NT2/D1 (cell line): ENCODE measurements around the gene BAZ1B.
"Not testable (repeated sequence)": the region's sequence is repeated elsewhere in the genome, so short reads cannot be mapped to it uniquely, and the experiment has no call there.

ENCODE experiments used
- DNase-seq: peaks from one replicate; pipeline ENCODE4 v3.0.0-alpha.2; 2011; ENCODE audit warnings: low read depth, low spot score
- H3K27me3 ChIP-seq: 2 replicates; pipeline ENCODE4 v1.6.0; 2011; ENCODE audit warnings: mild to moderate bottlenecking; ENCODE audit not compliant: insufficient read length, insufficient read depth
- H3K36me3 ChIP-seq: 2 replicates; pipeline ENCODE4 v1.6.1; 2011; ENCODE audit warnings: mild to moderate bottlenecking, low read length, mixed read lengths; ENCODE audit not compliant: insufficient read depth, insufficient read length
- H3K4me1 ChIP-seq: 2 replicates; pipeline ENCODE4 v1.5.1; 2011; ENCODE audit not compliant: insufficient read depth, insufficient read length
- H3K4me3 ChIP-seq: 2 replicates; pipeline ENCODE4 v1.5.1; 2011; ENCODE audit warnings: low read depth; ENCODE audit not compliant: insufficient read length
- H3K9ac ChIP-seq: 2 replicates; pipeline ENCODE4 v1.6.0; 2011; ENCODE audit warnings: low read depth; ENCODE audit not compliant: insufficient read length
- H3K9me3 ChIP-seq: 2 replicates; pipeline ENCODE4 v1.5.1; 2011; ENCODE audit warnings: mild to moderate bottlenecking, low read length; ENCODE audit not compliant: insufficient read depth
- SUZ12 ChIP-seq: IDR thresholded peaks from 2 replicates; pipeline ENCODE4 v1.6.1; 2011; ENCODE audit not compliant: insufficient read length, insufficient read depth; ENCODE audit errors: extremely low read depth
- YY1 ChIP-seq: IDR thresholded peaks from 2 replicates; pipeline ENCODE4 v1.6.1; 2011; ENCODE audit not compliant: insufficient read length, insufficient read depth
- ZNF274 ChIP-seq: IDR thresholded peaks from 2 replicates; pipeline ENCODE4 v1.6.1; 2011; ENCODE audit warnings: mild to moderate bottlenecking, low read depth, low read length

BAZ1B gene

GRCh38 chr7:73549176-73549575 is 27.1 kb upstream of the BAZ1B start:
- no peaks in the 10 kb centered on the region for H3K27me3 ChIP-seq
- peaks cover 29% of the 10 kb centered on the region for H3K36me3 ChIP-seq
- H3K9ac ChIP-seq, result no peak overlapping the region
- TF ChIP-seq ZNF274 (no peak), SUZ12 (no peak), YY1 (no peak)
- H3K9me3 ChIP-seq, result no peaks in the 10 kb centered on the region
- no peak for DNase-seq
- no peak overlapping the region for H3K4me3 ChIP-seq
- no peaks in the 10 kb centered on the region for H3K4me1 ChIP-seq

DNA sequence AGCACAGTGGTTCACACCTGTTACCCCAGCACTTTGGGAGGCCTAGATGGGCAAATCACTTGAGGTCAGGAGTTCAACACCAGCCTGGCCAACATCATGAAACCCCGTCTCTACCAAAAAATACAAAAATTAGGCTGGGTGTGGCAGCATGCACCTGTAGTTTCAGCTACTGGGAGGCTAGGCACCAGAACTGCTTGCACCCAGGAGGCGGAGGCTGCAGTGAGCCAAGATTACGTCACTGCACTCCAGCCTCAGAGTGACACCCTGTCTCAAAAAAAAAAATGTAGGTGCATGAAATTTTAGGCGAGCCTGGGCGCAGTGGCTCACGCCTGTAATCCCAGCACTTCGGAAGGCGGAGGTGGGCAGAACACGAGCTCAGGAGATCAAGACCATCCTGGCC is 25.7 kb upstream of the BAZ1B start:
- Histone ChIP-seq H3K9me3 (no peaks in the 10 kb centered on the region), H3K4me3 (no peak overlapping the region), H3K9ac (no peak overlapping the region), H3K36me3 (peaks cover 29% of the 10 kb centered on the region), H3K4me1 (no peaks in the 10 kb centered on the region), H3K27me3 (no peaks in the 10 kb centered on the region)
- DNase-seq, result no peak
- TF ChIP-seq SUZ12 (no peak), YY1 (no peak), ZNF274 (no peak)

DNA sequence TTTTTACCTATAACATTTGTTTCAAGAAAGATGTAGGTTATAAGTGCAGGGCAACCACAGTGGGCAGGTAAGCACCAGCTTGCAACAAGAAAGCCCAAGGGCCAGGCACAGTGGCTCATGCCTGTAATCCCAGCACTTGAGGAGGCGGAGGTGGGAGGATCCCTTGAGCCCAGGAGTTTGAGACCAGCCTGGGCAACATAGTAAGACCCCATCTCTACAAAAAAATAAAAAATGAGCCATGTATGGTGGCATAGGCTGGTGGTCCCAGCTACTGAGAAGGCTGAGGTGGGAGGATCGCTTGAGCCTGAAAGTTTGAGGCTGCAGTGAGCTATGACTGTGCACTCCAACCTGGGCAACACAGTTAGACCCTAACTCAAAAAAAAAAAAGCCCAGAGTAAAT is 22.6 kb upstream of the BAZ1B start:
- peaks cover 40% of the 10 kb centered on the region for H3K36me3 ChIP-seq
- TF ChIP-seq ZNF274 (no peak), SUZ12 (no peak), YY1 (no peak)
- no peaks in the 10 kb centered on the region for H3K9me3 ChIP-seq
- H3K27me3 ChIP-seq, result no peaks in the 10 kb centered on the region
- no peak overlapping the region for H3K9ac ChIP-seq
- peaks cover 3% of the 10 kb centered on the region for H3K4me1 ChIP-seq
- H3K4me3 ChIP-seq, result no peak overlapping the region
- DNase-seq, result no peak

- H3K27me3 ChIP-seq, result no peaks in the 10 kb centered on the region
- no peak for DNase-seq
- H3K4me1 ChIP-seq, result peaks cover 6% of the 10 kb centered on the region
- no peaks in the 10 kb centered on the region for H3K9me3 ChIP-seq
- TF ChIP-seq YY1 (no peak), ZNF274 (no peak), SUZ12 (no peak)
- no peak overlapping the region for H3K9ac ChIP-seq
- no peak overlapping the region for H3K4me3 ChIP-seq
- peaks cover 51% of the 10 kb centered on the region for H3K36me3 ChIP-seq
Measured at GRCh38 chr7:73541722-73542121, 19.6 kb upstream of the BAZ1B start.

- Histone ChIP-seq H3K4me1 (peaks cover 6% of the 10 kb centered on the region), H3K4me3 (no peak overlapping the region), H3K9me3 (no peaks in the 10 kb centered on the region), H3K36me3 (peaks cover 57% of the 10 kb centered on the region), H3K9ac (no peak overlapping the region), H3K27me3 (no peaks in the 10 kb centered on the region)
- no peak for DNase-seq
- TF ChIP-seq YY1 (no peak), SUZ12 (no peak), ZNF274 (no peak)
Measured at GRCh38 chr7:73539709-73540108, 17.6 kb upstream of the BAZ1B start.

DNA sequence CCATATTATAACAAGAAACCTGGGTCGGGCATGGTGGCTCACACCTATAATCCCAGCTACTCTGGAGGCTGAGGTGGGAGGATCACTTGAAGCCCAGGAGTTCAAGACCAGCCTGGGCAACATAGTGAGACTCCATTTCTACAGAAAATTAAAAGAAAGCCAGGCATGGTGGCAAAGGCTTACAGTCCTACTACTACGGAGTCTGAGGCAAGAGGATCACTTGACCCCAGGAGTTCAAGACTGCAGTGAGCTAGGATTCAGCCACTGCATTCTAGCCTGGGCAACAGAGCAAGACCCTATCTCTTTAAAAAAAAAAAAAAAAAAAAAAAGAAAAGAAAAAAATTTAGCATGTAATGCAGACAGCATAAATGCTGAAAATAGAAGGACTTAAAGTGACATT is 16.4 kb upstream of the BAZ1B start:
- H3K9me3 ChIP-seq, DNase-seq, H3K4me1 ChIP-seq, H3K27me3 ChIP-seq, H3K9ac ChIP-seq, H3K4me3 ChIP-seq: not testable (repeated sequence)
- H3K36me3 ChIP-seq, result peaks cover 53% of the 10 kb centered on the region

DNA sequence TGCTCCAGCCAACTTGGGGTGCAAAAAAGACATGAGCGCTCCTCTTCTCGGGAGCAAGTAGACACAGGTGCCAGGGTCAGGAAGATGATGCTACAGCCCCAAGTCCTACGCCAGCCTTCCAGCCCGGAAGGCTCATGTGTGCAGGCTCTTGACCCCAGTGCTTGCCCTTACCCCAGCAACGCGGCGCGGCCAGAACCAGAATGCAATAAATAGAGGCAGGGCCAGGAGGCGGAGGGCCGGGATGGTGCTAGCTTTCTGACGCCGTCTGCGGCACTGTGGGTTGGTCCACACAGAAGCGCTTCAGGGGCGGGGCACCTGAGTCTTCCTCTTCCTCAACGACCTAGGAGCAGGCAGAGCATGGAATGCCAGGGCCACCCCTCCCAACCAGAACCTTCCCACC is 15.0 kb upstream of the BAZ1B start:
- H3K4me1 ChIP-seq, result peaks cover 6% of the 10 kb centered on the region
- TF ChIP-seq YY1, result no peak
- no peak for TF ChIP-seq SUZ12
- no peak for TF ChIP-seq ZNF274
- DNase-seq, result no peak
- peaks cover 43% of the 10 kb centered on the region for H3K36me3 ChIP-seq
- no peaks in the 10 kb centered on the region for H3K27me3 ChIP-seq
- H3K4me3 ChIP-seq, result no peak overlapping the region
- H3K9me3 ChIP-seq, result no peaks in the 10 kb centered on the region
- no peak overlapping the region for H3K9ac ChIP-seq

DNA sequence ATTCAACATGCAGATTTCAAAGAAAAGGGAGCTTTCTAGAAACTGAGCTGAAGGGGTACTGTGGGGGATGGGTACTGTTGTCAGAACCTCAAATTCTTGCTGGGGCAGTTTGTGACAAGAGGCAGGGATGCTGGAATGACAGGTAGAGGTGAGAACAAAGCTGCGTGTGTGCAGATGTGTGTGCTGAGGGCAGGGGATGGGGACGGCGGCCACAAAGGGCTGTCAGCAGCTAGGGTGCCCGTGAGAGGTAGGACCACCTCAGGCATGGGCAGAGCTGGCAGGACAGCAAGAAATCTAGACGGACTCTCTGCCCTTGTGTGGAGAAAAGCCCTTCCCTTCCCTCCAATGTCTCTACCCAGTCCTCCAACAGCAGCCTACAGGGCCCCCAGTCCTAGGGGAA is 14.4 kb upstream of the BAZ1B start:
- Histone ChIP-seq H3K9ac (no peak overlapping the region), H3K9me3 (no peaks in the 10 kb centered on the region), H3K27me3 (no peaks in the 10 kb centered on the region), H3K4me1 (peaks cover 5% of the 10 kb centered on the region), H3K36me3 (peaks cover 37% of the 10 kb centered on the region), H3K4me3 (no peak overlapping the region)
- TF ChIP-seq ZNF274, result no peak
- no peak for TF ChIP-seq YY1
- TF ChIP-seq SUZ12, result no peak
- DNase-seq, result no peak

- not testable (repeated sequence) for H3K4me1 ChIP-seq, H3K9me3 ChIP-seq, H3K9ac ChIP-seq, DNase-seq, H3K4me3 ChIP-seq, H3K27me3 ChIP-seq
- H3K36me3 ChIP-seq, result peaks cover 34% of the 10 kb centered on the region
Measured at GRCh38 chr7:73535918-73536317, 13.8 kb upstream of the BAZ1B start.
